ENCODE measurements around the gene ARHGEF3.
A peak's percentile ranks its signal among the peaks of the same experiment; 100 is the strongest.

Gene ARHGEF3

DNA sequence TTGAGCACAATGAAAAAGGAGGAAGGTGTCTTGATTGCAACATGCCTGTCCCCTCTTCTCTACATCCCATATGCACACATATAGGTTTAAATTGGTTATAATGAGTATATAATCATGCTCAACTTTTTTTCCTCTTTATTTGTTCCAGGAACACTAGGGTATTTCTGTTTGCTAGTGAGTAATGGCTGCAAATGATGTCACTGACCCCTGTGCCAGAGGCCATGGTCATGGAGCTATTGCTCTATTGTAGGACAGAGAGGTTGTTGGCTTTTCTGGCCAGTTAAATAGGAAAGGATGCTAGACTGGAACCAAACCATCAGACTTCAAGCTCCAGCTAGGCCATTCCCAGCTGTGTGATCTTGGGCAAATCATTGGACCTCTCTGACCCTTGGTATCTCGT is 9.6 kb downstream of the ARHGEF3 start:
- DNase-seq: no peak

DNA sequence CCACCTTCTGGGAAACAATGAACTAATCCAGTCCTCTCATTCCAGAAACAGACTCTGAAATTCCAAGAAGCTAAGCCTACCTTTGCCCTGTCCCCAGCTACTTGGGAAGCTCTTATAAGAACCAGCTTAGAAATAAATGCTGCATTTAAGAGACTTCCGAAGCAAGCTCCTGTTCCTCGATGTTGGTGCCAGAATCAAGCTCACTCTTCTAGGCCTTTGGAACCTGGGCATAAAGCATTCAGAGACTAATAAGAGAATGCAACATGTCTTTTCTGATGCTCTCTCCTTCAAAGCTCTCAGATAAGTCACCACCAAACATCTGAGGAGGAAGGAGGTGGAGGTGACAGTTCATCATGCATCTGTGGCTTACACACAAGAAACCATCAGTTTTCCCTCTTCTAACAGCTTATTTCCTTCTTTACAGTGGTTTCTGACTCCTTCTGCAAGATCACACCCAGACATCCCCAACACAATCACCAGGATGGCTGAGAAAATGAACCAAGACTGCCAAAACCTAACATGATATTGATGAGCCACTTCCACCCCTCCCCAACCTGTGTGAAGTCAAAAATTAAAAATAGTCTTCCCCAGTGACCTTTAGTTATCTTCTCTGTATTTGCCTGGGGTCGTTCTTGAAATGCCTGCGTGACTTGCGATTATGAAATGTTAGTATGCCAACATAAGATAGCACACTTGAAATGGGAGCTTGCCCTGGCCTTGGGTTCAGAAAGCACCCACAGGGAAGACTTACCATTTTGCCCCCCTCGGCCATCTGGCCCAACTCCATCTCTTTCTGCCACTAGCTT is 11.5 kb downstream of the ARHGEF3 start:
- peak in 3 of 6 experiments; percentile 25 to 49 (median 28) for DNase-seq

DNA sequence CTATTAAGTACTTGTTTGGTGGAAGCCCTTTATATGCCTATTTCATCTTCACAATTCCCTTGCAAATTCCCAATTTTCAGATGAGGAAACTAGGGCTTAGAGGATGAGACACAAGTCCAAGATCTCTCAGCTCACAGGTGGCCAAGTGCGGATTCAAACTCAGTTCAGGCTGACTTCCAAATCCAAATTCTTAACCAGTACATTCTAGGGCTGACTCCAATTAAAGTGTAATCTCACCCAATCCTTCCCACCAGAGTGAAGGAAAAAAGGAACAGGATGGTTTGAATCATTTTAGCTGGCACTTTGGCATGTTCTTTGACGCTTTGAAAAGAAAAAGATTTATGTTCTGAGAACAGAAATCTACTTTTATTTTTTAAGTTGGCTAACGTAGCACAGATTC is 12.7 kb downstream of the ARHGEF3 start:
- DNase-seq: no peak

DNA sequence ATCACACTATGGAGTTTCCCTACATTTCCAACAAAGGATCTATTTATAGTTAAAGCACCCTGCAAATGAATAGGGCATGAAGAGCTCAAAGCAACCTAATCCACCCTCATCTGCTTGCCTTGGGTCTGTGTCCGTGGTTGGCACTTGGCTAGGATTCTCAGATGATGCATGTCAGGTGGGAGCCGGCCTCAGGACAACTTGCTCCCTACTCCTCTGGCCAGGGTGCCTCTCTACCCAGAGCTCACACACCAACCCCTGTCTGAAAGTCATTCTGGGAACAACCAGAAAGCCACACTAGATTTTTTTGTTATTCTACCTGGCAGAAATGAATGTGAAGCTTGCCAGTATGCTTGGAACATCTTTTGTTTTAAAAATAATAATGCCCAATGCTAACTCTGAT is 13.2 kb downstream of the ARHGEF3 start:
- DNase-seq: no peak

DNA sequence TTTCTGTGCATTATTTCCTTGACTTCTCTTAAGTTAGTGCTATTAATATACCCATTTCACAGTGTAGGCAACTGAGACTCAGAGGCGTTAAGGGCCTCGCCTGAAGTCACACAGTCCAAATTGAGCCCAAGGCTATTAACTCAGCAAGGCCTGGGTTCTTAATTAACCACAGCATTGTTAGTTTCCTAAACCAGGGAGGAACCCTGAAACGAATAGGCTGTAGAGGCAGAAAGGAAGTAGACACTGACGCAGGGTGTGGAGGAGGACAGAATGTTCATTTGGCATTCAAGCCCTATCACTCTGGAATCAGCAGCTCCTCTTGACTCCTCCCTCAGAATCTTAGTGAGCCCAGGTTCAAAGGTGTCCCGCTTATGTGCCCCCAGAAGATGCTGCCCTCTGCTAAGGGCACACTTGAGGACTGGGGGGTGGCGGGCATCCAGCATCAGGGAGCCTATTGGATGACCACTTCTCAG is 13.9 kb downstream of the ARHGEF3 start:
- DNase-seq: peak in 4 of 6 experiments; percentile 3 to 51 (median 38)

DNA sequence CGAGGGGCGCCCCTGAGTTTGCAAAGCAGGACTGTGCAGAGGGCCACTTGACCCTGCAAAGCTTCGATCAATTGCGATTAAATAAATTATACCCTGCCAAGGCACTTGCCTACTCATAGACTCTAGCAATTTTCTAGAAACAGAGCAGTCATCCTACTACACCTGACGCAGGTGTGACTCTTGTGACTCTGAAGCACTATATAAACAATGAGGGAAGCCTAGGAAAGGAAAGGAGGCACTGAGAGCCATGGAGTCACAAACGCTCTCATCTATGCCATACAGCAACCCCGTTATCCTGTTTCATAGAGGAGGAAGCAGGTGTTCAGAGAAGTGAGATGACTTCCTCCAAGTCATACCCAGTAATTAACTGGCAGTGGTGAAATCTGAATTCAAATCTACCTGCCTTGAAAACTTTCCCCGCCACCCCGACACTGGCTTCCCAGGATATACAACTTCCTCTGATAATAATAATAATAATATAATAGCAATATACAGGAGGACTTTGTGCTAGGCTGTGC is 14.4 kb downstream of the ARHGEF3 start:
- peak in 1 of 6 experiments; percentile 17 for DNase-seq

DNA sequence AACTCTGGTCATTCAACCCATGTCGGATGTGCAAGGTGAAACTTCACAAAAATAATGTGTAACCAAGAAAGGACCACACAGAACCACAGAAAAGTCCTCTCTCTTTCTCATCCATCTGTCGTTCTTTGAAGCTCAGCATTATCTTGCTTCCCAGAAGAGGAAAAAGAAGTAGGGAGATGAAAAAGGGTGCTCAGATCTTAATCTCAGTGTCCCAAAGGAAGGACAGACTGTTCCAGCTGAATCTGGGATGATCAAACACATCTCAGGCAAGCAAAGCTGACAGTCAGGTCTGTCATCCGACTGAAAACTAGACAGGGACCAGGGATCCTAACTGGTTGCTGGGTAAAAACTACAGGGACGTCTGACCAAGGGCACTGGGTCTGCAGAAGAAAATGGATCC is 16.2 kb downstream of the ARHGEF3 start:
- no peak for DNase-seq

DNA sequence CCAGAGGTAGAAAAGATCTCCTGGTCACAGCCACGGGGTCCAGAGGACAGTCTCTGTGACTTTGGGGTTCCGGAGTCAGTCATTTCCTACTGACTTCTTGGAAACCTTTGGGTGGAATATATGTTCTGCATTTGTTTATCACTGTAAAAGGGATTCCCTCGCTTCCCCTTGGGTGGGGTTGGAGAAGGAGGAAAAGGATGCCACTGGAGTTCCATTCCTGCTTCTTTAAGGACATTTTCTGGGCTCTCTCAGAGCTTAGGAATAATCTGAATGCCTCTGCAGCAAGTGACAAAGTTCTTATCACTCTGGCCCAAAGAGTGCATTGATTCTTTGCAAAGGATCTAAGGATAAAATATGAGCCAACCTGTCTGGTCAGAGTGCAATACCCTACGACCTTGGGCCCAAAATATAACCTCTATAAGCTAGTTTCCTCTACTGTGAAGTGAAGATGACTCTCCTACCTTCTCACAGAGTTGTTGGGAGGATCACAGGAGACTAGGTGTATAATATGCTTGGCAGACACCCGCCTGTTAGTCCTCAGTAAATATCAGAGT is 17.2 kb downstream of the ARHGEF3 start:
- DNase-seq: no peak

DNA sequence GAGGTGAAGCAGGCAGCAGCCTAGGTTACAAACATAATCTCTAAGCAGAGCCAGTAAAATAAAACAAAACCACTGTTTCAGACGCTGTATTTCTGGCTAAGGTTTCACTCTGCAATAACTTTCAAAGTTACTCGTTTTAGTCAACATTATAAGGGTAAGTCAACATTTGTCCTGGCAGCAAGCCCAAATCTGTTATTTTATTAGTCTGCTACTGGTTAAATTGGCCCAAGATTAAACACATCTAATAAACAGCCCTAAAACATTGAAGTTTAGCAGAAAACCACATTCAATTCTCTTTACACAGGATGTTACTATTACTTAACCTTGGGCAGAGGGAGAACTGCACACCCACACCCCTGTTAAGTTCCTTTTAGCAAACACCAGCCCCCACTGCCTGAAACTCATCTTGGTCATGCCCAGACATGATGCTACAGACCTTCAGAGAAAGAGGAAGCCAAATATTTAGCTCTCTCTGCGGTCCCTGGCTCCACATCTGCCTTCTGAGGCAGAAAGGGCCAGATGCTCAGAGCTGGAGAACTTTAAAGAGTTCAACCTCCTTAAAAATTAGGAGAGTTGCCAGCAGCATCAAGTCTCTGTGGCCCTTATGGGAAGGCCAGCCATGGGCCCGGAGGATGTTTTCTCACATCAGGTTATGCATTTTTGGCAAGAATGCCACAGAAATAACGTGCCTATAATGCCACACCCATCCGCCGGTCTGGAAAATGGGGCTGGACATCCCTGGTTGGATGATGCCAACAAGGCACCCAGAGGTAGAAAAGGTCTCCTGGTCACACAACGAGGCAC is 17.9 kb downstream of the ARHGEF3 start:
- peak; percentile 18 to 78 (median 53) for DNase-seq

DNA sequence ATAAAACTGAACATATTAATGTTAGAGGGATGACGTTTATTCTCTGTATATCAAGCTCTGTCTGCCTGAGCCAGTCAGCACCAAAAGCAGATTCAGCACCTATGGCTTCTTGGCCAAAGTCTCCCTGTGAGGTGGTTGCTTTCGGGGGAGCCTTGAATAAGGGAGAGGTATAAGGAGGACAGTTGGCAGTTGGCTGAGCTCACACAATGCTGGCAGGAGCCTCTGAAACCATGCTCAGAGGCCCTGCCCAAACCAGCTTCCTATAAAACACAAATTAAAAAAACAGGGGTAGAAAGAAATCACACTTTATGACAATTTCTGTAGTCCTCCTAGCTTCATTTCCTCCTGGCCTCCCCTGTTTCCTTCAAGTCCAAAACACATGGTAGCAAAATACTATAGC is 18.8 kb downstream of the ARHGEF3 start:
- DNase-seq: peak in 1 of 6 experiments; percentile 37

DNA sequence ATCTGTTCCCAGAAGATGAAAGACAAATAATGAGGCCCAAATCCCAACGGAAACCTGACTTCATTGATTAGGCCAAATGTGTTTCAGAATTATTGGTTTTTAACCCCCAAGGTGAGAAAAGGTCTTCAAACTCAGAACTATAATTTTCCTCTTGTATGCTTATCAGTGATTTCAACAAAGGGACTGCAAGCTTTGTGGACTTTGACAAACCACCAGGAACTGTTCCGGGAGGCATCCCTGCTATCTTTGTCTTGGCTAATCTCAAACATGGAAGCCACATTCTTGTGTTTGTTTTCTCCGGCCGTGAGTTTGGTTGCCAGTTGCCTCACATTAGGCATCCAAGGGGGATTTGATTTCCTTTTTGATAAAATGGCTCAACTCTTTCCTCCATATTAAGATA is 19.5 kb downstream of the ARHGEF3 start:
- no peak for DNase-seq

DNA sequence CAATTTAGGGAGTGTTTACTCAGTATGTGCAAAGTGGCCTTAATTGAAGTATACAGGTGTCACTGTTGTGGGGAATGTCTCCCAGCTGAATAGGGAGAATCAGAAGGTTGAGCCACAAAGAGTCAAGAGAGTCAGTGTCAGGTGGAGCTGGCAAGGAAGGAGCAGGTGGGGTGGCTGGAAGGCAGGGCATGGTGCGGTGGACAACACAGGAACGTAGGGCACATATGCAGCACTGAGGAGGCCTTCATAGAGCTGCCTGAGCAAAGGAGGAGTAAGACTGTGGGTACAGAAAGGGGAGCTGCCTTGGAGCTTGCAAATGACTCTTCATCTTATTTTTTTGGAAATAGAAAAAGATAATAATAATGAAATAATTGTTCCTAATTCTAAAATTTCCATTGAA is 20.0 kb downstream of the ARHGEF3 start:
- no peak for DNase-seq

DNA sequence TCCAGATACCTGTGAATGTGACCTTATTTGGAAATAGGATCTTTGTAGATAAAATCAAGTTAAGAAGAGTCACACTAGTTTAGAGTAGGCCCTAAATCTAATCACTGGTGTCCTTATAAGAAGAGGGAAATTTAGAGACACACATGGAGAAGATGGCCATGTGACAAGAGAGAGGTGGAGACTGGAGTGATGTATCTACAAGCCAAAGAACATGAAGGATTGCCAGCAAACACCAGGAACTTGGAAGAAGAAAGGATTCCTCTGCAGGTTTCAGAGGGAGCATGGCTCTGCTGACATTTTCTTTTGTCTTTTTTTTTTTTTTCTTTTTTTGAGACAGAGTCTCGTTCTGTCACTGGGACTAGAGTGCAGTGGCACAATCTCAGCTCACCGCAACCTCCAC is 20.8 kb downstream of the ARHGEF3 start:
- DNase-seq: no peak

DNA sequence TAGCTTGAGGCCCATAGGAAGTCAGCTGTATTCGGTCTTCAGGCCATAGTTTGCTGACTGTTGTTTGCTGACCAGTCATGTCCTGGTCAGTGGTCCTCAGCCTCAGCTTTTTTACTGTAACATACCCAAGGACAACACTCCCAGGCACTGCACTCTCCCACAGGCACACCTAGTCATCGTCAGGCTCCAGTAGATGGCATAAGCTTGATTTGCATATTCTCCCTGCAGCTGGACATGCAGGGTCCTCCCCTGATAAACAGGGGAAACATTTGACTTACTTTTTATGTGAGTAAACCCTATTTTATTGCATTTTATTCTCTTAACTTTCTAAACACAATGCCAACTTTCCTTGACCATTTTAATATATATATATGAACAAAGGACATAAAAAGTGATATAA is 22.9 kb downstream of the ARHGEF3 start:
- no peak for DNase-seq

DNA sequence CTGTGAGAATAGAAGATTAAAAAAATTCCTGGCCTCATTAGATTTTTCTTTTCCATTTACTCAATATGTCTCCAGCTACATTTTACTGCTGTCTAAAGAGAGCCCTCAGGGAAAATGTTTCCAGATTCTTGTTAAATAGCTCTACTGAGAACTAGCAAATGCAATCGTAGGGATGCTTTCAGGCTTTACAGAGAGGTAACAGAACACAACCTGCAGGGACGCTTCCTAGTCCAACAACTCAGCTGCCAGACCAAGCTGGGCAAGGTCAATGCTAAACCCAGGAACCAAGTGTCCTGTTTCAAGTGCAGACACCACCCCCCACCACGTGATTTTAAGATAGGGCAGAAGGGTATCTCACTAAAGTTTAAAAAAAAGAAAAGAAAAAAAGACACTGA is 25.2 kb downstream of the ARHGEF3 start:
- no peak for DNase-seq

DNA sequence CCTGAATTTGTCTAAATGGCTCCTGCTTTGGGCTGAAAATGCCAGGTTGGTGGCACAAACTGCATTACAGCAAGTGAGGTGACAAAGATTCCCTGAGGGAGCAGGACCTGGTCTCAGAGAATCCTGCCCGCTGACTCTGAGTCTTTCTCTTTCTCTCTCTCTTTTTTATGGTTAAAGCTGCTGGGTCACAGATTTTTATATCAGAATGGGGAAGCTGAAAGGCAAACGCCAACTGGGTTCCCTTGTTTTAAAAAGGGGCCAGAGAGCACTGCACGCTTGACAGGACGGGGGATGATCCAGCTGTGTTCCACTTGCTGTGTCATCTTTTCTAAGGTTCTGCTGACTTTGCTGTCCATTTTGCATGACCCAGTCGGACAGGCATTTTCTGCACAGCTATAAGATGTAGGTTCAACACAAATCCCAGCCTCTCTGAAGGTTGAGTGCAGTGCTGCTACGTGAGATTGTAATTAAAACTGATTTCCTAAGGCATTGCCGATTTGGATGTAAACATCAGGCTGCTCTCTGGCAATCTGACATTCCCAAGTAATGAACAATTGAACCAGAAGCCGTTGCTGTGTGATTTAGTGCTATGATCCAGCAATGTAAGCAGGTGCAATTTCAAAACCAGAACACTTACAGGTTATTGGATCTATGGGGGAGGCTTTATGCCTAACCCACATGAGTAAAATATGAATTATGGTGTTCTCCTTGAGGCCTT is 25.8 kb downstream of the ARHGEF3 start:
- no peak for DNase-seq

DNA sequence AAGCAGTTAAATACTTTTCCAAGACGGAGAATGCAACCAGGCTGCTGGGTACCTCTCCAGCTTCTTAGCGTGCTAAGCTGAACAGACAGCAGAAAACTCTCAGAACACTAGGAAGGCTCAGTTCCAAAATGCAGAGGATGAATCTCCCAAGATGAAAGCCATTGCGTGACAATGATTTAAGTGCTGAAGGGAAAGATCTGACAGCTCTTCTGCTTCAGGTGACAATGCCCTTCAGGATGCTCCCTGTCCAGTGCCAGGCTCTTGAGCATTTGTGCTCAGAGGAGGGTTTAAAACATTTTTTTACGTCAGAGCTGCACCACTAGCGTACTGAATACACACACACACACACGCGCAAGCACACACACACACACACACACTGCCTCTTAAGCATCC is 26.3 kb downstream of the ARHGEF3 start:
- no peak for DNase-seq

DNA sequence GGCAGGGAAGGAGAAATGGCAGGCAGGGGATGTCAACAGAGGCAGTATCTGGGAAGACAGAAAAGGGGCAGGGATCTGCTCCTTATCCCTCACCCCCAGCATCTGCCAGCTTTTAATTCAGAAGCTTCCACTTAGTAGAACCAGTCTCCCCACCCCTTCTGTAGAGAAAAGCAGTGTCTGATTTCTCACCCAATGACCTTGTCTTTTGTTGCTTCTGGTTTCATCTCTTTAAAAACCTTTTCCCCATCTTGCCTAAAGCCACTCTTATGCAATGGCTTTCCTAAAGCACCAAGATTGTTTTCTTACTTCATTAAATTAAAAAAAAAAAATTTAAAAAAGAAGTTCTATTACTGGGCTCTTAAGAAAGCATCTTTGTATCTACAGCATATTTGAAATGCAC is 27.8 kb downstream of the ARHGEF3 start:
- DNase-seq: no peak

DNA sequence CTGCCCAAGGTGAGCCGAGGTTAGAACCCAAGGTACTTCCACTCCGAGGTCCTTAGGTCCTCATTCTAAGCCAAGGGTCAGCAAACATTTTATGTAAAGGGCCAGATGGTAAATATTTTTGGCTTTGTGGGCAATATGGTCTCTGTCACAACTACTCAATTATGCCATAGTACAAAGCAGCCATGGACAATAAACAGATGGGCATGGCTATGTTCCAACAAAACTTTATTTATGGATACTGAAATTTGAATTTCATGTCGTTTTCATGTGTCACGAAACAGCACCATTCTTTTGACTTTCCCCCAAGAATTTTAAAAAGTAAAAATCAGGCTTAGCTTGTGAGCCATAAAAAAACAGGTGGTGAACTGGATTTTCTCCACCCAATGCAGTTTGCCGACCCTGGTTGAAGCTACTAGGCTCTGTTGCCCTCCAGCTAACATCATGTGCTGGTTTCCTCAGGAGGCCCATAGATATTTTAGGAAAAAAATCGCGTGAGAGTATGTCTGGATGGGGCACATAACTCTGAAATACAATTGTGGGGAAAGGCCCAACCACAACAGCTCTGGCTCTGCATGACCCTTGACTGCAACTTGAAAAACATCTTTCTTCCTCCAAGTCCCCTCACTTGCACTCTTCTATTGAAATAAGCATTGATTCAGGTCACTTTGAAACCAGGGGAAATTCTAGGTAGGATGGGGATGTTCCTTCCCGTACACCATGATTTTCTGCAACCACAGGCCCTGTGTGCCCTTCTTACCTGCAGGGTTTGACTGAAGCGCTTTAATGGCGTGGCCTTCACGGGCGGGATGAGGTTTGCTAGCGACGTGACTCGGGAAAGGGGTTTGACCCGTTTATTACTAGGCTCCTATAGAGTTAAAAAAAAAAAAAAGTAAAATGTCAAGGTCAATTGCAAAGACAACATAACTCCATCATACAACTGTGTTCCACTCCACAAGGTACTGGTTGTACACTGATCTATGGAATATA is 28.5 kb downstream of the ARHGEF3 start:
- no peak for DNase-seq

DNA sequence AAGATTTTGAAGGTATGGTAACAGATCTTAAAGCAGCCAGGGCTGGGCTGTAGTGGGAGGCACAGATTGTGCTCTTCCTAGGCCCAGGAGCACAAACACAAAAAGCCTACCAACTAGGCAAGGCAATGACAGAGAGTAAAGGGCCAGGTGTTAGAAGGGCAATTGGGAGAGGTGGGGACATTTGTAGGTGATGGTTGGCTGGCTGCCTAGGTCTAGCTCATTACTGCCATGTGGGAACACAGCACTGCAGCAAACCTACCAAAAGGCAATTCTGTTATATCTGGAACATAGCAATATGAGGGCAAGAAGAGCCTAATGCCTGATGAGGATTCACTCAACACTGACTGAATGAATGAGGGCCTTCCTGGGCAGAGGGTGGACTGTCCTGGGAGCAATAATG is 30.4 kb downstream of the ARHGEF3 start:
- no peak for DNase-seq

DNA sequence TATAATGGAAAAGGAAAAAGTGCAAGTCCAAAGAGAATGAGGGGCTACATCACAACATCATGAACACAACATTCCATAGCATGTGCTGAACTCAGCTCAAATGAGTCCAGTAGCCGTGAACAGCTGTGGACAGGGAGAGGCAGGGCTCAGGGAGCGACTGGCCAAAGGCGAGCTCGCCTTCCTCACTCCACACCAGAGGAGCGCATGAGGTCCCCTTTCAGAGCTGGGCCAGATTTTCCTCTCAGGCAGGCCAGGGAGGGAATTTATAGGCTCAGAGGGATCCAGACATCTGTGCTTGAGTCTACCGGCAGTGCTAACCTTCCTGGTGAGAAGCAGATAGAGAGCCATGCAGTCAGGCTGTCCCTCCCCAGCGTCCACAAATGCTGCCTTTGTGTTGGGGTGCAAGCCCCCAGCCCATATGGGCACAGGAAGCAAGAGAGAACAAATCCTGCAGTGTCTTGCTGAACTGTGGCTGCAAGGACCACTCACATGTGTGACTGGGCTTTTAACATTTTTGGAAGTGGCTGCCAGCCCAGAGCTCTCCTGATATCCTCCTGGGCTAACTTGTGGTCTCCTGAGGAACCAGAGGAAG is 32.5 kb downstream of the ARHGEF3 start:
- DNase-seq: no peak
